H1 (cell line): Measurements from ENCODE around the gene CACNA1B. TPM values are rescaled to one million over a fixed set of nuclear protein-coding genes. Genes with fewer than 3 reads are reported as not detected.

ENCODE experiments used
- CTCF ChIA-PET: fragments of 300-600 bp; sonication (Branson Sonifier 250); formaldehyde crosslinking; loops from one replicate; lab custom pipeline; 2021; ENCODE audit not compliant: partially characterized antibody; lab: Charles Lee
- POLR2A ChIA-PET: fragments of 300-600 bp; sonication (Branson Sonifier 250); formaldehyde crosslinking; loops from one replicate; lab custom pipeline; 2021; ENCODE audit warnings: inconsistent platforms; ENCODE audit not compliant: partially characterized antibody; lab: Charles Lee
- DNase-seq, 2 experiments: peaks; one replicate each; pipeline versions ENCODE4 v3.0.0 to v3.0.0-alpha.2; 2010 to 2022; ENCODE audit warnings: low spot score in 2 of 2, low read depth in 1 of 2, mixed read lengths in 1 of 2
- FAIRE-seq: peaks from 2 replicates; lab custom pipeline; 2011; peaks lifted over from hg19 to GRCh38; lab: Jason Lieb, UNC
- H2AFZ ChIP-seq: 2 replicates; pipeline ENCODE4 v1.8.1; 2012; ENCODE audit warnings: low read length, inconsistent platforms
- H2AK5ac ChIP-seq: 2 replicates; pipeline ENCODE4 v1.6.1; 2013; ENCODE audit warnings: low read depth, low read length
- H2BK120ac ChIP-seq: replicated peaks from 2 replicates; pipeline ENCODE3; 2013; ENCODE audit warnings: low read depth, low read length, inconsistent platforms
- H2BK12ac ChIP-seq: 2 replicates; pipeline ENCODE4 v1.6.1; 2013; ENCODE audit warnings: low read depth, low read length
- H2BK15ac ChIP-seq: 2 replicates; pipeline ENCODE4 v1.6.1; 2013; ENCODE audit warnings: low read length
- H2BK20ac ChIP-seq: 2 replicates; pipeline ENCODE4 v1.6.1; 2013; ENCODE audit warnings: low read length
- H2BK5ac ChIP-seq: 2 replicates; pipeline ENCODE4 v1.6.1; 2013; ENCODE audit warnings: low read depth, low read length
- H3K14ac ChIP-seq: 2 replicates; pipeline ENCODE4 v1.6.1; 2013; ENCODE audit warnings: inconsistent platforms; ENCODE audit not compliant: insufficient read length
- H3K18ac ChIP-seq: 2 replicates; pipeline ENCODE4 v1.6.1; 2013; ENCODE audit warnings: low read length; ENCODE audit errors: extremely low read depth
- H3K23ac ChIP-seq: 2 replicates; pipeline ENCODE4 v1.6.1; 2013; ENCODE audit warnings: inconsistent platforms; ENCODE audit not compliant: insufficient read length
- H3K23me2 ChIP-seq: 2 replicates; pipeline ENCODE4 v1.6.1; 2013; ENCODE audit warnings: low read depth, low read length
- H3K27ac ChIP-seq: 2 replicates; pipeline ENCODE4 v1.6.1; 2011; ENCODE audit warnings: low read depth, low read length, inconsistent platforms
- H3K27me3 ChIP-seq, 4 experiments: replicated peaks in 1 of 4; 1 replicate in 1 of 4; 2 replicates in 3 of 4; pipeline versions ENCODE4 v1.6.1 to v1.8.1; 2011 to 2013; ENCODE audit warnings: low read length in 3 of 4, mild to moderate bottlenecking in 3 of 4, inconsistent platforms in 2 of 4, mixed read lengths in 2 of 4, moderate library complexity in 1 of 4; ENCODE audit not compliant: control insufficient read depth in 3 of 4, insufficient read depth in 3 of 4; ENCODE audit errors: extremely low read depth in 1 of 4
- H3K36me3 ChIP-seq, 4 experiments: 2 replicates each; pipeline versions ENCODE4 v1.6.1 to v1.8.1; 2011 to 2013; ENCODE audit warnings: mild to moderate bottlenecking in 4 of 4, low read length in 3 of 4, moderate library complexity in 2 of 4, control low read depth in 1 of 4, inconsistent platforms in 1 of 4; ENCODE audit not compliant: insufficient read depth in 4 of 4, control insufficient read depth in 2 of 4
- H3K4ac ChIP-seq: replicated peaks from 2 replicates; pipeline ENCODE3; 2013; ENCODE audit warnings: low read length, low read depth, mixed read lengths, inconsistent platforms; ENCODE audit not compliant: insufficient read length
- H3K4me1 ChIP-seq, 4 experiments: replicated peaks in 1 of 4; 1 replicate in 1 of 4; 2 replicates in 3 of 4; pipeline versions ENCODE4 v1.6.1 to v1.8.1; 2011 to 2013; ENCODE audit warnings: low read length in 3 of 4, inconsistent platforms in 2 of 4, mixed read lengths in 1 of 4; ENCODE audit not compliant: insufficient read depth in 4 of 4, control insufficient read depth in 3 of 4
- H3K4me2 ChIP-seq, 2 experiments: 2 replicates each; pipeline versions ENCODE4 v1.6.1 to v1.8.1; 2011 to 2013; ENCODE audit warnings: low read depth in 2 of 2, low read length in 2 of 2, control low read depth in 1 of 2, inconsistent platforms in 1 of 2, mild to moderate bottlenecking in 1 of 2; ENCODE audit not compliant: insufficient read depth in 1 of 2
- H3K4me3 ChIP-seq, 4 experiments: fragments of 200-600, 300-600 bp in 1 of 4; sonication (generic), shearing (Covaris generic), sonication (Bioruptor Twin) in 1 of 4; 2 replicates each; pipeline versions ENCODE4 v1.5.1 to v1.8.1; 2011 to 2016; ENCODE audit warnings: low read length in 4 of 4, low read depth in 3 of 4, control low read depth in 2 of 4, inconsistent platforms in 2 of 4, mild to moderate bottlenecking in 2 of 4, mixed read lengths in 1 of 4, moderate library complexity in 1 of 4; ENCODE audit not compliant: insufficient read depth in 2 of 4; ENCODE audit errors: extremely low read depth in 1 of 4
- H3K56ac ChIP-seq: replicated peaks from 2 replicates; pipeline ENCODE3; 2013; ENCODE audit warnings: low read depth, mild to moderate bottlenecking, mixed read lengths, low read length, inconsistent platforms; ENCODE audit not compliant: insufficient read length
- H3K79me1 ChIP-seq: 2 replicates; pipeline ENCODE4 v1.6.1; 2013; ENCODE audit warnings: low read depth, low read length, control low read depth
- H3K79me2 ChIP-seq, 2 experiments: 2 replicates each; pipeline versions ENCODE4 v1.6.1 to v1.8.1; 2012 to 2013; ENCODE audit warnings: low read length in 2 of 2, mild to moderate bottlenecking in 2 of 2, inconsistent platforms in 1 of 2; ENCODE audit not compliant: insufficient read depth in 2 of 2, control insufficient read depth in 1 of 2
- H3K9ac ChIP-seq, 4 experiments: replicated peaks in 1 of 4; 1 replicate in 1 of 4; 2 replicates in 3 of 4; pipeline versions ENCODE4 v1.6.1 to v1.8.1; 2011 to 2013; ENCODE audit warnings: low read depth in 3 of 4, low read length in 3 of 4, control low read depth in 2 of 4, mild to moderate bottlenecking in 2 of 4, moderate library complexity in 2 of 4, inconsistent platforms in 1 of 4; ENCODE audit errors: extremely low read depth in 1 of 4
- H3K9me3 ChIP-seq, 2 experiments: 2 replicates each; pipeline versions ENCODE4 v1.6.1 to v1.8.1; 2012 to 2013; ENCODE audit warnings: mild to moderate bottlenecking in 2 of 2, moderate library complexity in 2 of 2, control low read depth in 1 of 2, inconsistent platforms in 1 of 2, low read depth in 1 of 2, low read length in 1 of 2, mixed read lengths in 1 of 2; ENCODE audit not compliant: insufficient read depth in 2 of 2
- H4K20me1 ChIP-seq, 2 experiments: replicated peaks in 1 of 2; 2 replicates each; pipeline versions ENCODE3 to v1.8.1; 2011 to 2013; ENCODE audit warnings: inconsistent platforms in 2 of 2, low read length in 2 of 2, mild to moderate bottlenecking in 1 of 2; ENCODE audit not compliant: insufficient read depth in 2 of 2, control insufficient read depth in 1 of 2
- H4K5ac ChIP-seq: 2 replicates; pipeline ENCODE4 v1.6.1; 2013; ENCODE audit warnings: low read length, low read depth, mixed read lengths, inconsistent platforms; ENCODE audit not compliant: insufficient read length
- H4K8ac ChIP-seq: 2 replicates; pipeline ENCODE4 v1.8.0; 2013; ENCODE audit warnings: mild to moderate bottlenecking, moderate library complexity, low read length, inconsistent platforms; ENCODE audit not compliant: insufficient read depth; ENCODE audit errors: extremely low read depth
- H4K91ac ChIP-seq: replicated peaks from 2 replicates; pipeline ENCODE3; 2013; ENCODE audit warnings: low read length, mixed read lengths, inconsistent platforms; ENCODE audit not compliant: insufficient read length
- CBX8 ChIP-seq: fragments of 300-800, 300-1000 bp; sonication (generic); IDR thresholded peaks from 2 replicates; pipeline ENCODE4 v1.7.1; 2016; ENCODE audit warnings: low read depth, low read length, borderline replicate concordance
- HDAC6 ChIP-seq: IDR thresholded peaks from one replicate; pipeline ENCODE4 v1.7.1; 2012; ENCODE audit warnings: low read depth, mild to moderate bottlenecking, inconsistent platforms, low read length, moderate library complexity
- NANOG ChIP-seq: IDR thresholded peaks from 2 replicates; pipeline ENCODE4 v1.6.1; 2011; ENCODE audit warnings: low read length, low read depth, mild to moderate bottlenecking, inconsistent platforms; ENCODE audit not compliant: insufficient read depth, poor library complexity, severe bottlenecking
- TCF12 ChIP-seq: IDR thresholded peaks from 2 replicates; pipeline ENCODE4 v1.6.1; 2011; ENCODE audit warnings: low read depth, mild to moderate bottlenecking, low read length
- WGBS, 2 experiments: shearing (Covaris generic) in 1 of 2; methylation state at CpG; one replicate each; pipeline versions ENCODE4 v1.1.6 to v1.1.7; 2013 to 2015; ENCODE audit warnings: low lambda C conversion rate in 2 of 2, mixed read lengths in 2 of 2, inconsistent platforms in 1 of 2, low coverage in 1 of 2, missing lambda C conversion rate in 1 of 2; ENCODE audit not compliant: insufficient replicate concordance in 2 of 2, insufficient coverage in 1 of 2, insufficient read length in 1 of 2; ENCODE audit errors: extremely low coverage in 1 of 2, missing lambda C conversion rate in 1 of 2; 5-methylcytosine and 5-hydroxymethylcytosine counted together
- polyA plus RNA-seq, 7 experiments: library from polyadenylated mRNA; depleted of rRNA in 3 of 7; stranded (reverse) in 5 of 7; unstranded in 2 of 7; fragments of >200 nt in 5 of 7; fragments of 200-250 nt in 2 of 7; gene quantifications; 1 replicate in 5 of 7; 2 replicates in 1 of 7; 4 replicates in 1 of 7; pipeline versions ENCODE4 v1.2.1 to v1.2.3, GENCODE V29; 2011 to 2013; ENCODE audit warnings: missing spikeins in 2 of 7, mixed read lengths in 2 of 7
- total RNA-seq: library from RNA; stranded (reverse); fragmentation: NEBNext Ultra II Directional; extraction: Animal tissue kit (Norgen Biotek cat#: 25700); gene quantifications from 2 replicates; pipeline ENCODE4 v1.2.1, GENCODE V29; 2021
- TF ChIP-seq, protein P1 (sequence below), 3 experiments: IDR thresholded peaks; 1 replicate in 2 of 3; 2 replicates in 1 of 3; pipeline versions ENCODE4 v1.5.1 to v1.6.1; 2011; ENCODE audit warnings: low read length in 3 of 3, mild to moderate bottlenecking in 3 of 3, inconsistent platforms in 2 of 3, low read depth in 1 of 3, moderate library complexity in 1 of 3; ENCODE audit not compliant: insufficient read depth in 1 of 3; ENCODE audit errors: control extremely low read depth in 1 of 3

CACNA1B gene
- total and polyA plus RNA-seq, 2 of the 8 experiments (the other 6 are each of a cell fraction or from before 2014, with no cell fraction given): 1.5 to 5.7 TPM

DNA sequence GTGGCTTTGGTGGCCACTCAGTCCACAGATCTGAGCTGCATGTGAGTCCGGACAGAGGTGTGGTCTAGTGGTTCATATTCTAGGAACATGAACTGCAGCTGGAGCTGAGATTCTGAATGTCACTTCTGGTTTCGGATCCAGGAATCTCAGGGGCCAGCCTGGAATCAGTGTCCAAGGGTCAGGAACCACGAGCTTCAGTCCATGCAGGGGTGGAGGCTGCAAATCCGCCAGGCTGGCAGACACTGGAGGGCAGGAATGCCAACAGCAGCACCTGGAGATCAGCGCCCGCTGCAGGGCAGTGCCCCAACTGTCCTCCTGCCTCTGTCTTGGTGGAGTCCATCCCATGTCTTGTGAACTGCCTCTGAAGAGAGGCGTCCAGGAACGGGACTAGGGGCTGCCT is 73.5 kb downstream of the CACNA1B start:
- no peak overlapping the region for H3K4ac ChIP-seq
- H2BK5ac ChIP-seq: no peak overlapping the region
- H3K9me3 ChIP-seq: peaks cover 47 to 86% of the 10 kb centered on the region in 2 experiments
- H2BK12ac ChIP-seq: no peak overlapping the region
- 88% methylated on average over 6 of the region's 8 CpGs; no CpG with 5 or more reads in 1 of the 2 experiments for WGBS, 2 experiments
- H3K4me2 ChIP-seq: no peak overlapping the region
- no peak overlapping the region for H2BK20ac ChIP-seq
- H2AFZ ChIP-seq: no peak overlapping the region
- no peak overlapping the region for H3K23ac ChIP-seq
- H3K9ac ChIP-seq: no peak overlapping the region
- no peaks in the 10 kb centered on the region; a peak in 2 of 8 replicates for H3K36me3 ChIP-seq
- TF ChIP-seq TCF12 (no peak), CBX8 (no peak), NANOG (no peak), HDAC6 (no peak)
- TF ChIP-seq, protein P1, sequence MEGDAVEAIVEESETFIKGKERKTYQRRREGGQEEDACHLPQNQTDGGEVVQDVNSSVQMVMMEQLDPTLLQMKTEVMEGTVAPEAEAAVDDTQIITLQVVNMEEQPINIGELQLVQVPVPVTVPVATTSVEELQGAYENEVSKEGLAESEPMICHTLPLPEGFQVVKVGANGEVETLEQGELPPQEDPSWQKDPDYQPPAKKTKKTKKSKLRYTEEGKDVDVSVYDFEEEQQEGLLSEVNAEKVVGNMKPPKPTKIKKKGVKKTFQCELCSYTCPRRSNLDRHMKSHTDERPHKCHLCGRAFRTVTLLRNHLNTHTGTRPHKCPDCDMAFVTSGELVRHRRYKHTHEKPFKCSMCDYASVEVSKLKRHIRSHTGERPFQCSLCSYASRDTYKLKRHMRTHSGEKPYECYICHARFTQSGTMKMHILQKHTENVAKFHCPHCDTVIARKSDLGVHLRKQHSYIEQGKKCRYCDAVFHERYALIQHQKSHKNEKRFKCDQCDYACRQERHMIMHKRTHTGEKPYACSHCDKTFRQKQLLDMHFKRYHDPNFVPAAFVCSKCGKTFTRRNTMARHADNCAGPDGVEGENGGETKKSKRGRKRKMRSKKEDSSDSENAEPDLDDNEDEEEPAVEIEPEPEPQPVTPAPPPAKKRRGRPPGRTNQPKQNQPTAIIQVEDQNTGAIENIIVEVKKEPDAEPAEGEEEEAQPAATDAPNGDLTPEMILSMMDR (IDR thresholded peaks at IDR 0.05; ENCODE audit: control extremely low read depth in 1 of 3, insufficient read depth in 1 of 3, low read depth in 1 of 3, low read length in 3 of 3): no peak
- H4K8ac ChIP-seq: no peak overlapping the region
- no peak overlapping the region for H2AK5ac ChIP-seq
- no peak overlapping the region for H3K18ac ChIP-seq
- H3K4me1 ChIP-seq: no peaks in the 10 kb centered on the region; a peak in 1 of 7 replicates
- DNase-seq (no peak), FAIRE-seq (no peak)
- CTCF ChIA-PET: interaction anchor here (0.7 to 1.1 kb wide), 2 partner anchors 8 to 153 kb away, joined by 3 read pairs; no protein-coding TSS in a partner anchor
- H2BK15ac ChIP-seq: no peak overlapping the region
- H4K5ac ChIP-seq: no peak overlapping the region
- no peak overlapping the region for H4K91ac ChIP-seq
- H3K27me3 ChIP-seq: no peaks in the 10 kb centered on the region; a peak in 1 of 7 replicates
- peaks cover 0 to 9% of the 10 kb centered on the region in 2 experiments for H4K20me1 ChIP-seq
- H3K56ac ChIP-seq: no peak overlapping the region
- no peak overlapping the region for H3K4me3 ChIP-seq
- no peak overlapping the region for H2BK120ac ChIP-seq
- POLR2A ChIA-PET: no interaction called here
- peaks cover 11% of the 10 kb centered on the region; the same call in 1 of the 2 replicates for H3K23me2 ChIP-seq
- H3K79me1 ChIP-seq: peaks cover 2% of the 10 kb centered on the region; the same call in 1 of the 2 replicates
- H3K14ac ChIP-seq: no peak overlapping the region
- H3K79me2 ChIP-seq: no peaks in the 10 kb centered on the region
- H3K27ac ChIP-seq: no peak overlapping the region
